ENCODE data around the gene RUNX2. TPM values are rescaled to one million over a fixed set of nuclear protein-coding genes. Genes with fewer than 3 reads are reported as not detected.

Gene RUNX2
- total RNA-seq, 1 experiment from 2014 or later, result 7.0 TPM

DNA sequence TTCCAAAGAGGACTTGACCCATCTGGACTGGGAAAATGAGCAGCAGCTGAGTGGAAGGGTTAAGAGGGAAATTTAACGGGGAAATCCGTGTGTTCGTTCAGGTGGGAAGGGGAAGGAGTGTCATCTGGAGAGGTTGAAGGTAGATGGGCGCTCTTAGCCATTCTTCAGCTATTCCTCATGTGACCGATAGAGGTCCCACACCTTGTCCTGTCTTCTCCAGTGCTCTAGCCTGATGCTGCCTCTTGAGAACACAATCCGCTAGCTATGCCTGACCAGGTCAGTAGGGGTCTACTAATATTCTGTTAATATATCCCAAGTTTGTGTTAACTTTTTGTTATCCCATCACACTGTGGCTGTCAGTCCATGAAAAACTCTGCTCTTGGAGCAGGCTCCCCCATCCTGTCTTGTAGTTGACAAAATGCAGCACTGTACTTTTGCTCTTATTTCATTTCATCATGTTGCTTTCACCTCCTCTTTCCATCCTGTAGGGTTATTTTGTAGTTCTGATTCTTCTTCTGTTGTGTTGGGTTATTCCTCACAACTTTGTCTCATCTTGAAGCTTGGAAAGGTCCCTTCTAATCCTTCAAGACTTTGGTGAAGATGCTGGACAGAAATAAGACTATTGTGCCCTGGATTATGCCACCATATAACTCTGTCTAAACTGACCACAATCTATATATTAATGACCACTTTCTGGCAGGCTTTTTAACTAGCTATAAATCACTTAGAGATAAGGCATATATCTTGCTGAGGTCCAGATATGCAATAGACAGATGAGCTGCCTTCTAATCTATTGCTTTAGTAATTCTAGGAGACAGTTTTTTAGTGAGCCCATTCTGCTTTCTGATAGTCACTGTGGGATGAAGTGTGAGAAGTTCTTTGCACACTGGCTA lies 173.0 kb downstream of the RUNX2 start:
- in situ Hi-C loops (cut with HindIII; ENCODE audit: low pct_unique_long_range_greater_than_20kb, low sequenced_read_pairs), result no loop called here
- no peaks in the 10 kb centered on the region for H3K4me1 ChIP-seq (ENCODE audit: control insufficient read depth, insufficient read depth, low read length)
- H3K27ac ChIP-seq (ENCODE audit: low read length), result no peak overlapping the region
- POLR2A ChIA-PET, result interaction anchor here (0.6 kb wide), 1 partner anchor 590 kb away, joined by 7 read pairs; no protein-coding TSS in a partner anchor
- no peaks in the 10 kb centered on the region for H3K36me3 ChIP-seq (ENCODE audit: control insufficient read depth, insufficient read depth, low read length)
- H3K9me3 ChIP-seq (ENCODE audit: control insufficient read depth, insufficient read depth, low read depth, low read length), result no peaks in the 10 kb centered on the region
- TF ChIP-seq, protein P1, sequence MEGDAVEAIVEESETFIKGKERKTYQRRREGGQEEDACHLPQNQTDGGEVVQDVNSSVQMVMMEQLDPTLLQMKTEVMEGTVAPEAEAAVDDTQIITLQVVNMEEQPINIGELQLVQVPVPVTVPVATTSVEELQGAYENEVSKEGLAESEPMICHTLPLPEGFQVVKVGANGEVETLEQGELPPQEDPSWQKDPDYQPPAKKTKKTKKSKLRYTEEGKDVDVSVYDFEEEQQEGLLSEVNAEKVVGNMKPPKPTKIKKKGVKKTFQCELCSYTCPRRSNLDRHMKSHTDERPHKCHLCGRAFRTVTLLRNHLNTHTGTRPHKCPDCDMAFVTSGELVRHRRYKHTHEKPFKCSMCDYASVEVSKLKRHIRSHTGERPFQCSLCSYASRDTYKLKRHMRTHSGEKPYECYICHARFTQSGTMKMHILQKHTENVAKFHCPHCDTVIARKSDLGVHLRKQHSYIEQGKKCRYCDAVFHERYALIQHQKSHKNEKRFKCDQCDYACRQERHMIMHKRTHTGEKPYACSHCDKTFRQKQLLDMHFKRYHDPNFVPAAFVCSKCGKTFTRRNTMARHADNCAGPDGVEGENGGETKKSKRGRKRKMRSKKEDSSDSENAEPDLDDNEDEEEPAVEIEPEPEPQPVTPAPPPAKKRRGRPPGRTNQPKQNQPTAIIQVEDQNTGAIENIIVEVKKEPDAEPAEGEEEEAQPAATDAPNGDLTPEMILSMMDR (IDR thresholded peaks at IDR 0.05), result peak; percentile 51
- no peak for TF ChIP-seq POLR2AphosphoS5 (IDR thresholded peaks at IDR 0.05; ENCODE audit: low read depth, low read length)
- CTCF ChIA-PET, result interaction anchor here (1.4 kb wide), 1 partner anchor 213 kb away, joined by 3 read pairs; no protein-coding TSS in a partner anchor
- BruUV-seq (replicated peaks), result no TSS peak
- no peak overlapping the region for H3K4me3 ChIP-seq (ENCODE audit: low read depth in 2 of 2, low read length in 2 of 2)
- DNase-seq (ENCODE audit: low read depth, low spot score) (no peak), ATAC-seq (peak; percentile 56; the same call in 1 of the 2 replicates)
- intact Hi-C loops (cut with micrococcal nuclease; ENCODE audit: unreplicated experiment), result no loop called here
- no peaks in the 10 kb centered on the region for H3K27me3 ChIP-seq (ENCODE audit: control insufficient read depth, insufficient read depth, low read length)

DNA sequence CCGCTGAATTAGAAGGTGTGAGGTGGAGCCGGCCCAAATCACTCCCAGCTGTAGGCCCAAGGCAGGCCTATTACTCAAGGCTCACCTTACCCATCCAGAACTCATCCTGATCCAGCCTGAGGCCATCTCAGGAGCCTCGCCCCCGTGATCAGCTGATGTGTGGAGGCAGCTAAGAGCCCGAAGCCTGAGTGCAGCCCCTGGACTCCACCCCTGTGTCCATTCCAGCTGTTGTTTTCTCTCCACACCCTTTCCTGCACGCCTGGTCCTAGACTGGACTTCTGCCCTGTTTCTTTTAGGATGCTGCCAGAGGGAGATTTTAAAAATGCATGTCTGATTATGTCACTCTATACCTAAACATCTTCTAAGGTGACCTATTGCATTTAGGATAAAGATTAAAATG lies 174.3 kb downstream of the RUNX2 start:
- no peaks in the 10 kb centered on the region for H3K9me3 ChIP-seq (ENCODE audit: control insufficient read depth, insufficient read depth, low read depth, low read length)
- no peaks in the 10 kb centered on the region for H3K36me3 ChIP-seq (ENCODE audit: control insufficient read depth, insufficient read depth, low read length)
- ATAC-seq (no peak), DNase-seq (ENCODE audit: low read depth, low spot score) (no peak)
- H3K27ac ChIP-seq (ENCODE audit: low read length), result no peak overlapping the region
- no peak overlapping the region for H3K4me3 ChIP-seq (ENCODE audit: low read depth in 2 of 2, low read length in 2 of 2)
- intact Hi-C loops (cut with micrococcal nuclease; ENCODE audit: unreplicated experiment) (no loop called here), in situ Hi-C loops (cut with HindIII; ENCODE audit: low pct_unique_long_range_greater_than_20kb, low sequenced_read_pairs) (no loop called here)
- ChIA-PET CTCF (no interaction called here), POLR2A (no interaction called here)
- TF ChIP-seq SIN3A (IDR thresholded peaks at IDR 0.05; ENCODE audit: borderline replicate concordance, insufficient read depth, low read depth, low read length) (no peak), POLR2AphosphoS5 (IDR thresholded peaks at IDR 0.05; ENCODE audit: low read depth, low read length) (no peak), TCF7L2 (IDR thresholded peaks at IDR 0.05; ENCODE audit: low read depth, low read length) (no peak)
- TF ChIP-seq, protein P2, sequence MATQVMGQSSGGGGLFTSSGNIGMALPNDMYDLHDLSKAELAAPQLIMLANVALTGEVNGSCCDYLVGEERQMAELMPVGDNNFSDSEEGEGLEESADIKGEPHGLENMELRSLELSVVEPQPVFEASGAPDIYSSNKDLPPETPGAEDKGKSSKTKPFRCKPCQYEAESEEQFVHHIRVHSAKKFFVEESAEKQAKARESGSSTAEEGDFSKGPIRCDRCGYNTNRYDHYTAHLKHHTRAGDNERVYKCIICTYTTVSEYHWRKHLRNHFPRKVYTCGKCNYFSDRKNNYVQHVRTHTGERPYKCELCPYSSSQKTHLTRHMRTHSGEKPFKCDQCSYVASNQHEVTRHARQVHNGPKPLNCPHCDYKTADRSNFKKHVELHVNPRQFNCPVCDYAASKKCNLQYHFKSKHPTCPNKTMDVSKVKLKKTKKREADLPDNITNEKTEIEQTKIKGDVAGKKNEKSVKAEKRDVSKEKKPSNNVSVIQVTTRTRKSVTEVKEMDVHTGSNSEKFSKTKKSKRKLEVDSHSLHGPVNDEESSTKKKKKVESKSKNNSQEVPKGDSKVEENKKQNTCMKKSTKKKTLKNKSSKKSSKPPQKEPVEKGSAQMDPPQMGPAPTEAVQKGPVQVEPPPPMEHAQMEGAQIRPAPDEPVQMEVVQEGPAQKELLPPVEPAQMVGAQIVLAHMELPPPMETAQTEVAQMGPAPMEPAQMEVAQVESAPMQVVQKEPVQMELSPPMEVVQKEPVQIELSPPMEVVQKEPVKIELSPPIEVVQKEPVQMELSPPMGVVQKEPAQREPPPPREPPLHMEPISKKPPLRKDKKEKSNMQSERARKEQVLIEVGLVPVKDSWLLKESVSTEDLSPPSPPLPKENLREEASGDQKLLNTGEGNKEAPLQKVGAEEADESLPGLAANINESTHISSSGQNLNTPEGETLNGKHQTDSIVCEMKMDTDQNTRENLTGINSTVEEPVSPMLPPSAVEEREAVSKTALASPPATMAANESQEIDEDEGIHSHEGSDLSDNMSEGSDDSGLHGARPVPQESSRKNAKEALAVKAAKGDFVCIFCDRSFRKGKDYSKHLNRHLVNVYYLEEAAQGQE (IDR thresholded peaks at IDR 0.05; ENCODE audit: insufficient read depth in 1 of 2, low read depth in 2 of 2, low read length in 1 of 2), result no peak
- no peaks in the 10 kb centered on the region for H3K27me3 ChIP-seq (ENCODE audit: control insufficient read depth, insufficient read depth, low read length)
- no TSS peak for BruUV-seq (replicated peaks)
- no peaks in the 10 kb centered on the region for H3K4me1 ChIP-seq (ENCODE audit: control insufficient read depth, insufficient read depth, low read length)

DNA sequence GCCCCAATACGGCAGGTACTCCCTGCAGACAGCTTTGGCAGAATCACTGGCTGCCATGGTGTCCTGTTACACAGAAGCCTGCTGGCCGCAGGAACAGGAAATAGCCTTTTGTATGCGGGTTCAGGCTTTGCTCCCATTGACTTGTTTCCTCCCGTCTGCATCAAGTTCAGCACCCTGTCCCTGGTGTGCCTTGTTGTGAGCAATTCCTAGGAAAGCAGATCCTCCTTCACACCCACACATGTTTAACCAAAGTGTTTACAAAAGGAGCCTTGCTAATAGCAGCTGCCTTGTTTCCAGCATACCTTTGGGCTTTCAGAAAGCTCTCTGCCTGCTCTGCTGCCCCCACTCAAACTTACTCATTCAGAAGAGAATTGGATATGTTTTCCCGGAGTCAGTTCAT lies 176.8 kb downstream of the RUNX2 start:
- ATAC-seq, result peak; percentile 26; the same call in 1 of the 2 replicates
- in situ Hi-C loops (cut with HindIII; ENCODE audit: low pct_unique_long_range_greater_than_20kb, low sequenced_read_pairs) (no loop called here), intact Hi-C loops (cut with micrococcal nuclease; ENCODE audit: unreplicated experiment) (no loop called here)
- Histone ChIP-seq H3K27me3 (ENCODE audit: control insufficient read depth, insufficient read depth, low read length) (no peaks in the 10 kb centered on the region), H3K36me3 (ENCODE audit: control insufficient read depth, insufficient read depth, low read length) (no peaks in the 10 kb centered on the region), H3K4me1 (ENCODE audit: control insufficient read depth, insufficient read depth, low read length) (no peaks in the 10 kb centered on the region), H3K9me3 (ENCODE audit: control insufficient read depth, insufficient read depth, low read depth, low read length) (no peaks in the 10 kb centered on the region), H3K4me3 (ENCODE audit: low read depth in 2 of 2, low read length in 2 of 2) (no peak overlapping the region), H3K27ac (ENCODE audit: low read length) (no peak overlapping the region)
- POLR2A ChIA-PET, result no interaction called here
- CTCF ChIA-PET, result no interaction called here
- DNase-seq (ENCODE audit: low read depth, low spot score), result no peak
- TF ChIP-seq, protein P2 (IDR thresholded peaks at IDR 0.05; ENCODE audit: insufficient read depth in 1 of 2, low read depth in 2 of 2, low read length in 1 of 2), result no peak
- no peak for TF ChIP-seq TCF7L2 (IDR thresholded peaks at IDR 0.05; ENCODE audit: low read depth, low read length)
- no peak for TF ChIP-seq SIN3A (IDR thresholded peaks at IDR 0.05; ENCODE audit: borderline replicate concordance, insufficient read depth, low read depth, low read length)
- TF ChIP-seq, protein P1 (IDR thresholded peaks at IDR 0.05), result no peak
- no peak for TF ChIP-seq POLR2AphosphoS5 (IDR thresholded peaks at IDR 0.05; ENCODE audit: low read depth, low read length)
- BruUV-seq (replicated peaks), result no TSS peak
